Measurements from ENCODE around the gene DGKG. TPM values are rescaled to one million over a fixed set of nuclear protein-coding genes. Genes with fewer than 3 reads are reported as not detected.

Gene DGKG
- total and polyA plus RNA-seq, 9 of the 15 experiments (the other 6 are each of a cell fraction or from before 2014, with no cell fraction given) = 0.01 to 0.36 (median 0.15) TPM

DNA sequence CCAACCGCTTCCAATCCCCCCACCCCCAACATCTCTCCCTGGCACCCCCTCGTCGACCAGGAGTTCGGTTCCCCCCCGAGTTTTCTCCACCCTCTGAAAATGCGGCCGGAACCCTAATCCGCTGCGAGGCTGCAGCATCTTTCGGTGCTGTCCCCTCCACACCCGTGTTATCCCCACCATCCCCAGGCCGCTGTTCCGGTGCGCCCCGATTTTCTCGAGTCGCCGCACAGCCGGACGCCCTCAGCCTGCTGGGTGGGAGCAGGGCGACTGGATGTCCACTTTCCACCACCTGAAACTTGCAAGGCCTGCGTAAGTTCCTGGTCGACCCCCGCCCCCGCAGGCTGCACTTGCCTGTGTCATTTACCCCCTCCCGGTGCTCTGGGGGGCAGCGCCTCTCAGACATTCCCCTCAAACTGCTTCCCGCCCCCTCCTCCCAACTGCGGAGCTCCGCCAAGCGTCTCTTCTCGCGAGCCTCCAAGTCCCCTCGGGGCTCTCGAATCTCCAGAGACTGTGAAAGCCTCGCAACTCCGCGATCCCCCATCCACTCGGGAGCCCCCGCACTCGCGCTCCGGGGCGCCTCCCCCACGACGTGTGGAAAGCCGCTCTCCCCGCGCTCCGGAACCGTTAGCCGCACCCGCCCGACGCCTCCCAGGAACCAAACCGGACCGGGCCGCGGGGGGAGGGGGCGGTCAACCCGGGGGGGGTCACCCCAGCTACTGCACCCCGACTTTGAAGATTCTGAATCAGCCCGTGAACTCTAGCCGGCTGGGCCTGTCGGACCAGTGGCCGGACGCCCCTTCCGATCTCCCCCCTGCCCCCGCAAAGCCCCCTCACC lies 253.7 kb downstream of the DGKG start (continued):
- TF ChIP-seq, protein P1, sequence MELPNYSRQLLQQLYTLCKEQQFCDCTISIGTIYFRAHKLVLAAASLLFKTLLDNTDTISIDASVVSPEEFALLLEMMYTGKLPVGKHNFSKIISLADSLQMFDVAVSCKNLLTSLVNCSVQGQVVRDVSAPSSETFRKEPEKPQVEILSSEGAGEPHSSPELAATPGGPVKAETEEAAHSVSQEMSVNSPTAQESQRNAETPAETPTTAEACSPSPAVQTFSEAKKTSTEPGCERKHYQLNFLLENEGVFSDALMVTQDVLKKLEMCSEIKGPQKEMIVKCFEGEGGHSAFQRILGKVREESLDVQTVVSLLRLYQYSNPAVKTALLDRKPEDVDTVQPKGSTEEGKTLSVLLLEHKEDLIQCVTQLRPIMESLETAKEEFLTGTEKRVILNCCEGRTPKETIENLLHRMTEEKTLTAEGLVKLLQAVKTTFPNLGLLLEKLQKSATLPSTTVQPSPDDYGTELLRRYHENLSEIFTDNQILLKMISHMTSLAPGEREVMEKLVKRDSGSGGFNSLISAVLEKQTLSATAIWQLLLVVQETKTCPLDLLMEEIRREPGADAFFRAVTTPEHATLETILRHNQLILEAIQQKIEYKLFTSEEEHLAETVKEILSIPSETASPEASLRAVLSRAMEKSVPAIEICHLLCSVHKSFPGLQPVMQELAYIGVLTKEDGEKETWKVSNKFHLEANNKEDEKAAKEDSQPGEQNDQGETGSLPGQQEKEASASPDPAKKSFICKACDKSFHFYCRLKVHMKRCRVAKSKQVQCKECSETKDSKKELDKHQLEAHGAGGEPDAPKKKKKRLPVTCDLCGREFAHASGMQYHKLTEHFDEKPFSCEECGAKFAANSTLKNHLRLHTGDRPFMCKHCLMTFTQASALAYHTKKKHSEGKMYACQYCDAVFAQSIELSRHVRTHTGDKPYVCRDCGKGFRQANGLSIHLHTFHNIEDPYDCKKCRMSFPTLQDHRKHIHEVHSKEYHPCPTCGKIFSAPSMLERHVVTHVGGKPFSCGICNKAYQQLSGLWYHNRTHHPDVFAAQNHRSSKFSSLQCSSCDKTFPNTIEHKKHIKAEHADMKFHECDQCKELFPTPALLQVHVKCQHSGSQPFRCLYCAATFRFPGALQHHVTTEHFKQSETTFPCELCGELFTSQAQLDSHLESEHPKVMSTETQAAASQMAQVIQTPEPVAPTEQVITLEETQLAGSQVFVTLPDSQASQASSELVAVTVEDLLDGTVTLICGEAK (IDR thresholded peaks at IDR 0.05) = no peak
- TF ChIP-seq, protein P1 (CRISPR knock-in tag; IDR thresholded peaks at IDR 0.05) = no peak
- no peak for TF ChIP-seq SOX6 (IDR thresholded peaks at IDR 0.05)
- no peak for TF ChIP-seq ZBTB1 (CRISPR knock-in tag; IDR thresholded peaks at IDR 0.05; ENCODE audit: borderline replicate concordance, low read depth)
- no peak for TF ChIP-seq NR4A1 (CRISPR knock-in tag; IDR thresholded peaks at IDR 0.05)
- TF ChIP-seq NR4A1 (tag; IDR thresholded peaks at IDR 0.05) = no peak
